Measurements from ENCODE around the gene MTREX.

MTREX gene

GRCh38 chr5:55258339-55258738 is 49.5 kb upstream of the MTREX start:
- Histone ChIP-seq H3K36me3 (ENCODE audit: control insufficient read depth in 2 of 2, insufficient read depth in 1 of 2, low read length in 2 of 2) (peaks cover 52 to 76% of the 10 kb centered on the region in 2 experiments), H3K4me1 (ENCODE audit: control insufficient read depth, insufficient read depth, low read length) (no peaks in the 10 kb centered on the region), H3K27ac (ENCODE audit: extremely low read depth, low read depth, low read length) (no peak overlapping the region), H3K4me3 (ENCODE audit: low read depth, low read length) (no peak overlapping the region), H3K9me3 (ENCODE audit: control insufficient read depth, insufficient read depth, low read depth, low read length) (no peaks in the 10 kb centered on the region)
- CTCF ChIA-PET, result interaction anchor here (0.6 to 1.8 kb wide), 2 partner anchors 32 to 132 kb away, joined by 3 to 5 read pairs; no protein-coding TSS in a partner anchor
- POLR2A ChIA-PET, result no interaction called here
- TF ChIP-seq SP7 (tag by site-specific recombination; IDR thresholded peaks at IDR 0.05) (no peak), PRDM1 (tag by site-specific recombination; IDR thresholded peaks at IDR 0.05) (no peak), ZBTB44 (tag by site-specific recombination; IDR thresholded peaks at IDR 0.05) (no peak), HOXA7 (CRISPR knock-in tag; IDR thresholded peaks at IDR 0.05; ENCODE audit: borderline replicate concordance) (no peak), ZNF768 (tag by site-specific recombination; IDR thresholded peaks at IDR 0.05) (no peak), TCF7L2 (IDR thresholded peaks at IDR 0.05; ENCODE audit: borderline replicate concordance, low read depth, low read length) (no peak), ZNF266 (tag by site-specific recombination; IDR thresholded peaks at IDR 0.05; ENCODE audit: low read depth) (no peak), ZNF354C (tag by site-specific recombination; IDR thresholded peaks at IDR 0.05; ENCODE audit: borderline replicate concordance, low read depth) (no peak)

DNA sequence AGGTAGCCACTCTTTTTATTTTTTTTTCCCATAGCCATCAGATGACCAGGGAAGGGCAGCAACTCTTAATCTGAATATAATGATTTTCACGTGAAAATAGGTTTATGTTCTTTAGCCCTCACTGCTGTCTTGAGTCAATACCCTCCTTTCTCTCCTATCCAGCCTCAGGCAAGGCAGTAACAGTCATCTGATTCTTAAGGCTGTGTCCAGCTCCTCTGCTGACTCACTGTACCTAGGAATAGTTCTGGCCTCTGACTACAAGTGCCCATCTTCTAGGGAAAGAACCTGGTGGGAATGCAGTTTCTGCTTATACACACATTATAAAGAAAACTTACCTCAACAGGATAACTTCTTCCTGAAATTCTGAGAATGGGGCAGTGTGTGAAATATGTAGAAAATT is 31.0 kb upstream of the MTREX start:
- ChIA-PET CTCF (interaction anchor here (0.6 kb wide), 1 partner anchor 8 kb away, joined by 3 read pairs; no protein-coding TSS in a partner anchor), POLR2A (no interaction called here)
- Histone ChIP-seq H3K4me1 (ENCODE audit: control insufficient read depth, insufficient read depth, low read length) (no peaks in the 10 kb centered on the region), H3K27ac (ENCODE audit: extremely low read depth, low read depth, low read length) (no peak overlapping the region), H3K36me3 (ENCODE audit: control insufficient read depth in 2 of 2, insufficient read depth in 1 of 2, low read length in 2 of 2) (peaks cover 86 to 90% of the 10 kb centered on the region in 2 experiments), H3K9me3 (ENCODE audit: control insufficient read depth, insufficient read depth, low read depth, low read length) (no peaks in the 10 kb centered on the region), H3K4me3 (ENCODE audit: low read depth, low read length) (no peak overlapping the region)
- no peak for TF ChIP-seq ZBTB21 (tag by site-specific recombination; IDR thresholded peaks at IDR 0.05)
- TF ChIP-seq GLI2 (tag by site-specific recombination; IDR thresholded peaks at IDR 0.05; ENCODE audit: borderline replicate concordance, low read depth), result no peak
- TF ChIP-seq, protein P1, sequence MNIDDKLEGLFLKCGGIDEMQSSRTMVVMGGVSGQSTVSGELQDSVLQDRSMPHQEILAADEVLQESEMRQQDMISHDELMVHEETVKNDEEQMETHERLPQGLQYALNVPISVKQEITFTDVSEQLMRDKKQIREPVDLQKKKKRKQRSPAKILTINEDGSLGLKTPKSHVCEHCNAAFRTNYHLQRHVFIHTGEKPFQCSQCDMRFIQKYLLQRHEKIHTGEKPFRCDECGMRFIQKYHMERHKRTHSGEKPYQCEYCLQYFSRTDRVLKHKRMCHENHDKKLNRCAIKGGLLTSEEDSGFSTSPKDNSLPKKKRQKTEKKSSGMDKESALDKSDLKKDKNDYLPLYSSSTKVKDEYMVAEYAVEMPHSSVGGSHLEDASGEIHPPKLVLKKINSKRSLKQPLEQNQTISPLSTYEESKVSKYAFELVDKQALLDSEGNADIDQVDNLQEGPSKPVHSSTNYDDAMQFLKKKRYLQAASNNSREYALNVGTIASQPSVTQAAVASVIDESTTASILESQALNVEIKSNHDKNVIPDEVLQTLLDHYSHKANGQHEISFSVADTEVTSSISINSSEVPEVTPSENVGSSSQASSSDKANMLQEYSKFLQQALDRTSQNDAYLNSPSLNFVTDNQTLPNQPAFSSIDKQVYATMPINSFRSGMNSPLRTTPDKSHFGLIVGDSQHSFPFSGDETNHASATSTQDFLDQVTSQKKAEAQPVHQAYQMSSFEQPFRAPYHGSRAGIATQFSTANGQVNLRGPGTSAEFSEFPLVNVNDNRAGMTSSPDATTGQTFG (tag by site-specific recombination; IDR thresholded peaks at IDR 0.05; ENCODE audit: borderline replicate concordance), result no peak
- TF ChIP-seq, protein P2, sequence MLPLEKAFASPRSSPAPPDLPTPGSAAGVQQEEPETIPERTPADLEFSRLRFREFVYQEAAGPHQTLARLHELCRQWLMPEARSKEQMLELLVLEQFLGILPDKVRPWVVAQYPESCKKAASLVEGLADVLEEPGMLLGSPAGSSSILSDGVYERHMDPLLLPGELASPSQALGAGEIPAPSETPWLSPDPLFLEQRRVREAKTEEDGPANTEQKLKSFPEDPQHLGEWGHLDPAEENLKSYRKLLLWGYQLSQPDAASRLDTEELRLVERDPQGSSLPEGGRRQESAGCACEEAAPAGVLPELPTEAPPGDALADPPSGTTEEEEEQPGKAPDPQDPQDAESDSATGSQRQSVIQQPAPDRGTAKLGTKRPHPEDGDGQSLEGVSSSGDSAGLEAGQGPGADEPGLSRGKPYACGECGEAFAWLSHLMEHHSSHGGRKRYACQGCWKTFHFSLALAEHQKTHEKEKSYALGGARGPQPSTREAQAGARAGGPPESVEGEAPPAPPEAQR (tag by site-specific recombination; IDR thresholded peaks at IDR 0.05), result no peak
- no peak for TF ChIP-seq ZNF350 (tag by site-specific recombination; IDR thresholded peaks at IDR 0.05)
- TF ChIP-seq, protein P3, sequence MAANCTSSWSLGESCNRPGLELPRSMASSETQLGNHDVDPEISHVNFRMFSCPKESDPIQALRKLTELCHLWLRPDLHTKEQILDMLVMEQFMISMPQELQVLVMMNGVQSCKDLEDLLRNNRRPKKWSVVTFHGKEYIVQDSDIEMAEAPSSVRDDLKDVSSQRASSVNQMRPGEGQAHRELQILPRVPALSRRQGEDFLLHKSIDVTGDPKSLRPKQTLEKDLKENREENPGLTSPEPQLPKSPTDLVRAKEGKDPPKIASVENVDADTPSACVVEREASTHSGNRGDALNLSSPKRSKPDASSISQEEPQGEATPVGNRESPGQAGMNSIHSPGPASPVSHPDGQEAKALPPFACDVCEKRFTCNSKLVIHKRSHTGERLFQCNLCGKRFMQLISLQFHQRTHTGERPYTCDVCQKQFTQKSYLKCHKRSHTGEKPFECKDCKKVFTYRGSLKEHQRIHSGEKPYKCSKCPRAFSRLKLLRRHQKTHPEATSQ (tag by site-specific recombination; IDR thresholded peaks at IDR 0.05), result no peak
- no peak for TF ChIP-seq ZNF169 (tag by site-specific recombination; IDR thresholded peaks at IDR 0.05)
- TF ChIP-seq HOXD13 (CRISPR knock-in tag; IDR thresholded peaks at IDR 0.05; ENCODE audit: borderline replicate concordance), result no peak
- no peak for TF ChIP-seq ZNF777 (tag by site-specific recombination; IDR thresholded peaks at IDR 0.05; ENCODE audit: borderline replicate concordance)
